Mesenchymal stem cell (in vitro differentiated cells and primary cell): ENCODE results near the gene CHEK1.

Source experiments
- DNase-seq: peaks from one replicate; pipeline ENCODE4 v3.0.0-alpha.2; 2013
- H2AFZ ChIP-seq: one replicate; pipeline ENCODE4 v1.6.1; 2013; ENCODE audit warnings: low read depth, mild to moderate bottlenecking, control low read depth, inconsistent platforms, low read length, moderate library complexity
- H2AK5ac ChIP-seq: 2 replicates; pipeline ENCODE4 v1.6.1; 2013; ENCODE audit warnings: low read length, moderate library complexity, mild to moderate bottlenecking, inconsistent platforms; ENCODE audit not compliant: severe bottlenecking
- H2BK120ac ChIP-seq: one replicate; pipeline ENCODE4 v1.6.1; 2013; ENCODE audit warnings: low read depth, mild to moderate bottlenecking, inconsistent platforms, low read length, moderate library complexity
- H2BK12ac ChIP-seq, 2 experiments: one replicate each; pipeline ENCODE4 v1.6.1; 2013; ENCODE audit warnings: inconsistent platforms in 2 of 2, low read length in 2 of 2, mild to moderate bottlenecking in 2 of 2, moderate library complexity in 2 of 2, control low read depth in 1 of 2
- H2BK15ac ChIP-seq: one replicate; pipeline ENCODE4 v1.6.1; 2013; ENCODE audit warnings: mild to moderate bottlenecking, low read depth, inconsistent platforms; ENCODE audit not compliant: poor library complexity, severe bottlenecking
- H2BK5ac ChIP-seq: 2 replicates; pipeline ENCODE4 v1.6.1; 2013; ENCODE audit warnings: low read depth, mild to moderate bottlenecking, low read length, control low read depth, inconsistent platforms; ENCODE audit not compliant: poor library complexity, severe bottlenecking
- H3K14ac ChIP-seq, 2 experiments: one replicate each; pipeline ENCODE4 v1.6.1; 2013; ENCODE audit warnings: inconsistent platforms in 2 of 2, low read length in 2 of 2, control low read depth in 1 of 2, mild to moderate bottlenecking in 1 of 2, moderate library complexity in 1 of 2
- H3K18ac ChIP-seq, 2 experiments: one replicate each; pipeline ENCODE4 v1.6.1; 2013; ENCODE audit warnings: inconsistent platforms in 2 of 2, low read length in 2 of 2, control low read depth in 1 of 2, low read depth in 1 of 2, mild to moderate bottlenecking in 1 of 2
- H3K23ac ChIP-seq, 2 experiments: one replicate each; pipeline ENCODE4 v1.6.1; 2013; ENCODE audit warnings: inconsistent platforms in 2 of 2, low read length in 2 of 2, mild to moderate bottlenecking in 2 of 2, moderate library complexity in 2 of 2, control low read depth in 1 of 2
- H3K27ac ChIP-seq: 2 replicates; pipeline ENCODE4 v1.5.1; 2013; ENCODE audit warnings: mild to moderate bottlenecking, moderate library complexity, low read length, control low read depth, inconsistent platforms; ENCODE audit not compliant: poor library complexity, severe bottlenecking
- H3K27me3 ChIP-seq, 2 experiments: 2 replicates each; pipeline versions ENCODE4 v1.6.1 to v1.7.0; 2013; ENCODE audit warnings: low read length in 2 of 2, mild to moderate bottlenecking in 2 of 2, moderate library complexity in 2 of 2, control low read depth in 1 of 2, inconsistent platforms in 1 of 2; ENCODE audit not compliant: control insufficient read depth in 1 of 2, insufficient read depth in 1 of 2
- H3K36me3 ChIP-seq, 2 experiments: 2 replicates each; pipeline versions ENCODE4 v1.6.1 to v1.7.0; 2013; ENCODE audit warnings: low read length in 2 of 2, control low read depth in 1 of 2, inconsistent platforms in 1 of 2, low read depth in 1 of 2, mild to moderate bottlenecking in 1 of 2; ENCODE audit not compliant: insufficient read depth in 2 of 2, control insufficient read depth in 1 of 2
- H3K4ac ChIP-seq, 2 experiments: one replicate each; pipeline ENCODE4 v1.6.1; 2013; ENCODE audit warnings: inconsistent platforms in 2 of 2, low read length in 2 of 2, mild to moderate bottlenecking in 2 of 2, moderate library complexity in 2 of 2, control low read depth in 1 of 2, low read depth in 1 of 2
- H3K4me1 ChIP-seq: 2 replicates; pipeline ENCODE4 v1.6.1; 2013; ENCODE audit warnings: low read depth, low read length, control low read depth; ENCODE audit not compliant: control insufficient read depth, insufficient read depth
- H3K4me2 ChIP-seq: 2 replicates; pipeline ENCODE4 v1.6.1; 2013; ENCODE audit warnings: low read length, mild to moderate bottlenecking, inconsistent platforms; ENCODE audit not compliant: poor library complexity, severe bottlenecking
- H3K4me3 ChIP-seq, 2 experiments: 2 replicates each; pipeline versions ENCODE4 v1.5.1 to v1.7.0; 2013; ENCODE audit warnings: low read length in 2 of 2, mild to moderate bottlenecking in 2 of 2, control low read depth in 1 of 2, low read depth in 1 of 2; ENCODE audit not compliant: insufficient read depth in 1 of 2
- H3K79me1 ChIP-seq: replicated peaks from 2 replicates; pipeline ENCODE4 v1.6.1; 2013; ENCODE audit warnings: mild to moderate bottlenecking, control low read depth, low read length, inconsistent platforms; ENCODE audit not compliant: poor library complexity, severe bottlenecking
- H3K9ac ChIP-seq: 2 replicates; pipeline ENCODE4 v1.7.0; 2013; ENCODE audit warnings: mild to moderate bottlenecking, low read length, moderate library complexity
- H3K9me3 ChIP-seq: 2 replicates; pipeline ENCODE4 v1.7.0; 2013; ENCODE audit warnings: mild to moderate bottlenecking, low read length; ENCODE audit not compliant: control insufficient read depth
- H4K8ac ChIP-seq: one replicate; pipeline ENCODE4 v1.6.1; 2013; ENCODE audit warnings: inconsistent platforms, mild to moderate bottlenecking, low read length, moderate library complexity
- H4K91ac ChIP-seq: one replicate; pipeline ENCODE4 v1.6.1; 2013; ENCODE audit warnings: mild to moderate bottlenecking, low read length, inconsistent platforms
- WGBS: methylation state at CpG from one replicate; pipeline ENCODE4 v1.1.7; 2013; ENCODE audit warnings: mixed read lengths; 5-methylcytosine and 5-hydroxymethylcytosine counted together

The CHEK1 gene

GRCh38 chr11:125649465-125650166 lies 24.7 kb downstream of the CHEK1 start:
- Histone ChIP-seq H4K8ac (no peak overlapping the region), H4K91ac (no peak overlapping the region), H3K14ac (no peak overlapping the region), H3K23ac (no peak overlapping the region), H2BK15ac (no peak overlapping the region), H3K79me1 (peaks cover 22% of the 10 kb centered on the region), H3K27ac (no peak overlapping the region), H3K27me3 (no peaks in the 10 kb centered on the region), H3K36me3 (peaks cover 10 to 20% of the 10 kb centered on the region in 2 experiments), H2BK12ac (no peak overlapping the region), H3K4me3 (no peak overlapping the region), H2AK5ac (no peak overlapping the region), H3K18ac (no peak overlapping the region), H3K4ac (no peak overlapping the region), H3K9me3 (no peaks in the 10 kb centered on the region), H2BK5ac (no peak overlapping the region), H3K4me1 (peaks cover 2% of the 10 kb centered on the region), H3K4me2 (no peak overlapping the region), H2AFZ (no peak overlapping the region), H2BK120ac (no peak overlapping the region), H3K9ac (no peak overlapping the region)
- DNase-seq, result no peak
- WGBS, result 88% methylated on average over 3 of the region's 6 CpGs

- no peak overlapping the region for H3K23ac ChIP-seq
- no peak overlapping the region for H3K4me2 ChIP-seq
- H4K8ac ChIP-seq, result no peak overlapping the region
- no peak overlapping the region for H2AK5ac ChIP-seq
- no CpG with 5 or more reads among the region's 2 CpGs for whole genome bisulfite sequencing
- H3K36me3 ChIP-seq, result peaks cover 3 to 8% of the 10 kb centered on the region in 2 experiments
- no peak overlapping the region for H3K4me3 ChIP-seq
- no peak overlapping the region for H2BK12ac ChIP-seq
- H2BK15ac ChIP-seq, result no peak overlapping the region
- no peak overlapping the region for H2BK120ac ChIP-seq
- no peak overlapping the region for H3K14ac ChIP-seq
- H3K27ac ChIP-seq, result no peak overlapping the region
- H3K4ac ChIP-seq, result no peak overlapping the region
- H3K79me1 ChIP-seq, result peaks cover 12% of the 10 kb centered on the region
- DNase-seq, result no peak
- H3K27me3 ChIP-seq, result no peaks in the 10 kb centered on the region
- H2BK5ac ChIP-seq, result no peak overlapping the region
- H3K9me3 ChIP-seq, result peaks cover 13% of the 10 kb centered on the region
- H4K91ac ChIP-seq, result no peak overlapping the region
- H3K9ac ChIP-seq, result no peak overlapping the region
- no peak overlapping the region for H2AFZ ChIP-seq
- no peaks in the 10 kb centered on the region for H3K4me1 ChIP-seq
- H3K18ac ChIP-seq, result no peak overlapping the region
These were observed 37.7 kb downstream of the CHEK1 start for GRCh38 chr11:125662689-125663088.

- no peak overlapping the region for H4K91ac ChIP-seq
- no peak for DNase-seq
These were observed 38.9 kb downstream of the CHEK1 start for GRCh38 chr11:125663910-125664309.

GRCh38 chr11:125667151-125667550 lies 42.2 kb downstream of the CHEK1 start:
- Histone ChIP-seq H3K36me3 (peaks cover 0 to 8% of the 10 kb centered on the region in 2 experiments), H2BK120ac (no peak overlapping the region), H3K79me1 (peaks cover 11% of the 10 kb centered on the region), H3K9me3 (peaks cover 13% of the 10 kb centered on the region), H2AFZ (no peak overlapping the region), H4K8ac (no peak overlapping the region), H3K27me3 (no peaks in the 10 kb centered on the region), H3K4ac (no peak overlapping the region), H3K18ac (no peak overlapping the region), H3K14ac (no peak overlapping the region), H3K4me2 (no peak overlapping the region), H2BK5ac (no peak overlapping the region), H3K27ac (no peak overlapping the region), H3K4me1 (no peaks in the 10 kb centered on the region), H2AK5ac (no peak overlapping the region), H3K4me3 (no peak overlapping the region), H3K9ac (no peak overlapping the region), H2BK15ac (no peak overlapping the region), H3K23ac (no peak overlapping the region), H2BK12ac (no peak overlapping the region), H4K91ac (no peak overlapping the region)
- DNase-seq, result no peak
- WGBS, result 100% methylated on average over 2 of the region's 2 CpGs

More at GRCh38 chr11:125663910-125664309, 38.9 kb downstream of the CHEK1 start:
- H3K4me2 ChIP-seq, result no peak overlapping the region
- no peak overlapping the region for H2BK120ac ChIP-seq
- H2BK15ac ChIP-seq, result no peak overlapping the region
- H2AFZ ChIP-seq, result no peak overlapping the region
- no peaks in the 10 kb centered on the region for H3K4me1 ChIP-seq
- no peak overlapping the region for H3K14ac ChIP-seq
- H3K9ac ChIP-seq, result no peak overlapping the region
- H2BK5ac ChIP-seq, result no peak overlapping the region
- H3K27me3 ChIP-seq, result no peaks in the 10 kb centered on the region
- H3K9me3 ChIP-seq, result peaks cover 13% of the 10 kb centered on the region
- no peak overlapping the region for H3K4ac ChIP-seq
- no peak overlapping the region for H3K23ac ChIP-seq
- H4K8ac ChIP-seq, result no peak overlapping the region
- peaks cover 11% of the 10 kb centered on the region for H3K79me1 ChIP-seq
- 95% methylated on average over 1 of the region's 3 CpGs for WGBS
- H3K4me3 ChIP-seq, result no peak overlapping the region
- H3K36me3 ChIP-seq, result peaks cover 0 to 8% of the 10 kb centered on the region in 2 experiments
- H3K18ac ChIP-seq, result no peak overlapping the region
- H3K27ac ChIP-seq, result no peak overlapping the region
- no peak overlapping the region for H2AK5ac ChIP-seq
- H2BK12ac ChIP-seq, result no peak overlapping the region
